Smooth muscle cell (in vitro differentiated cells): ENCODE results near the gene GIPC1. TPM values are rescaled to one million over a fixed set of nuclear protein-coding genes. Genes with fewer than 3 reads are reported as not detected.

Source experiments
- DNase-seq: peaks from one replicate; lab custom pipeline; 2025; ENCODE audit not compliant: unreplicated experiment; lab: John Stamatoyannopoulos, UW
- H2AFZ ChIP-seq: fragments of 200-600 bp; sonication (generic); 2 replicates; pipeline ENCODE4 v1.6.0; 2016; ENCODE audit warnings: antibody characterized with exemption, low read depth, mild to moderate bottlenecking
- H3F3A ChIP-seq: fragments of 200-600 bp; sonication (generic); 2 replicates; pipeline ENCODE4 v1.6.0; 2017; ENCODE audit warnings: antibody characterized with exemption, low read depth
- H3K27ac ChIP-seq: fragments of 200-600 bp; sonication (generic); 2 replicates; pipeline ENCODE4 v1.5.1; 2016; ENCODE audit warnings: low read depth, mild to moderate bottlenecking
- H3K27me3 ChIP-seq: fragments of 200-600 bp; sonication (generic); 2 replicates; pipeline ENCODE4 v1.6.1; 2016; ENCODE audit warnings: low read depth, mild to moderate bottlenecking
- H3K36me3 ChIP-seq: fragments of 200-600 bp; sonication (generic); 2 replicates; pipeline ENCODE4 v1.5.1; 2016; ENCODE audit warnings: low read depth
- H3K4me1 ChIP-seq: fragments of 200-600 bp; sonication (generic); 2 replicates; pipeline ENCODE4 v1.5.1; 2016; ENCODE audit warnings: low read depth
- H3K4me2 ChIP-seq: fragments of 200-600 bp; sonication (generic); 2 replicates; pipeline ENCODE4 v1.6.0; 2016; ENCODE audit warnings: mild to moderate bottlenecking
- H3K4me3 ChIP-seq: fragments of 200-600 bp; sonication (generic); 2 replicates; pipeline ENCODE4 v1.5.1; 2016; ENCODE audit warnings: mild to moderate bottlenecking
- H3K79me2 ChIP-seq: fragments of 200-600 bp; sonication (generic); 2 replicates; pipeline ENCODE4 v1.6.0; 2016; ENCODE audit warnings: low read depth, mild to moderate bottlenecking
- H3K9ac ChIP-seq: fragments of 200-600 bp; sonication (generic); 2 replicates; pipeline ENCODE4 v1.6.0; 2016; ENCODE audit warnings: low read depth
- H3K9me3 ChIP-seq: fragments of 200-600 bp; sonication (generic); replicated peaks from 2 replicates; pipeline ENCODE4 v1.5.1; 2016; ENCODE audit warnings: low read depth
- H4K20me1 ChIP-seq: fragments of 200-600 bp; sonication (generic); 2 replicates; pipeline ENCODE4 v1.6.0; 2016; ENCODE audit warnings: low read depth
- CTCF ChIP-seq: fragments of 200-600 bp; sonication (generic); IDR thresholded peaks from 2 replicates; pipeline ENCODE4 v1.5.1; 2017; ENCODE audit warnings: borderline replicate concordance, mild to moderate bottlenecking, antibody characterized with exemption; ENCODE audit not compliant: insufficient read depth, poor library complexity, severe bottlenecking
- WGBS: methylation state at CpG from one replicate; pipeline ENCODE4 v1.1.7; 2016; ENCODE audit warnings: low lambda C conversion rate; 5-methylcytosine and 5-hydroxymethylcytosine counted together
- polyA plus RNA-seq: library from polyadenylated mRNA; unstranded; fragments of >200 nt; fragmentation: Nextera tagmentation; extraction: Ambion mirVana; gene quantifications from 2 replicates; pipeline ENCODE4 v1.2.1, GENCODE V29; 2016
- total RNA-seq: library from RNA; depleted of rRNA; stranded (reverse); fragments of >200 nt; gene quantifications from 2 replicates; pipeline ENCODE4 v1.2.3, GENCODE V29; 2014

GIPC1 gene
- total and polyA plus RNA-seq, 2 experiments from 2014 or later: 73.0 to 142 TPM

- 19% methylated on average over 13 of the region's 24 CpGs for WGBS
- no peak overlapping the region for H3K4me3 ChIP-seq
- no peak overlapping the region for H3K27ac ChIP-seq
- no peaks in the 10 kb centered on the region for H3K4me1 ChIP-seq
- peak overlapping the region; percentile 57 for H3K4me2 ChIP-seq
- H3K9me3 ChIP-seq: no peaks in the 10 kb centered on the region
- no peak for TF ChIP-seq CTCF
- H3K9ac ChIP-seq: no peak overlapping the region
- peaks cover 76% of the 10 kb centered on the region for H4K20me1 ChIP-seq
- no peak for DNase-seq
- no peak overlapping the region for H2AFZ ChIP-seq
- H3K36me3 ChIP-seq: no peaks in the 10 kb centered on the region
- no peaks in the 10 kb centered on the region for H3K27me3 ChIP-seq
- peaks cover 32% of the 10 kb centered on the region for H3K79me2 ChIP-seq
- H3F3A ChIP-seq: peaks cover 8% of the 10 kb centered on the region
Observed at GRCh38 chr19:14536926-14537692, 41.2 kb upstream of the GIPC1 start.

GRCh38 chr19:14533450-14533849 is 37.5 kb upstream of the GIPC1 start:
- Histone ChIP-seq H3K9ac (no peak overlapping the region), H3K79me2 (peaks cover 38% of the 10 kb centered on the region), H3K4me3 (no peak overlapping the region), H3K4me1 (peaks cover 8% of the 10 kb centered on the region), H3K27me3 (no peaks in the 10 kb centered on the region), H4K20me1 (peaks cover 57% of the 10 kb centered on the region), H2AFZ (no peak overlapping the region), H3K9me3 (no peaks in the 10 kb centered on the region), H3K27ac (no peak overlapping the region), H3K36me3 (no peaks in the 10 kb centered on the region), H3K4me2 (no peak overlapping the region), H3F3A (peaks cover 8% of the 10 kb centered on the region)
- no peak for TF ChIP-seq CTCF
- WGBS: 81% methylated on average over 5 of the region's 5 CpGs
- no peak for DNase-seq

GRCh38 chr19:14530506-14530905 is 34.6 kb upstream of the GIPC1 start:
- Histone ChIP-seq H3K4me3 (peak overlapping the region; percentile 82), H3F3A (peaks cover 10% of the 10 kb centered on the region), H4K20me1 (peaks cover 32% of the 10 kb centered on the region), H3K4me1 (peaks cover 8% of the 10 kb centered on the region), H3K9ac (no peak overlapping the region), H2AFZ (no peak overlapping the region), H3K36me3 (no peaks in the 10 kb centered on the region), H3K79me2 (peaks cover 38% of the 10 kb centered on the region), H3K9me3 (no peaks in the 10 kb centered on the region), H3K27me3 (no peaks in the 10 kb centered on the region), H3K27ac (no peak overlapping the region), H3K4me2 (peak overlapping the region; percentile 89)
- TF ChIP-seq CTCF: no peak
- no peak for DNase-seq
- 78% methylated on average over 3 of the region's 3 CpGs for WGBS

GRCh38 chr19:14530005-14530348 is 34.0 kb upstream of the GIPC1 start:
- Histone ChIP-seq H3K36me3 (no peaks in the 10 kb centered on the region), H3K79me2 (peaks cover 38% of the 10 kb centered on the region), H3K4me2 (peak overlapping the region; percentile 89), H3K9me3 (no peaks in the 10 kb centered on the region), H4K20me1 (peaks cover 29% of the 10 kb centered on the region), H3K4me3 (peak overlapping the region; percentile 82), H3K27ac (peak overlapping the region; percentile 40), H3K9ac (peak overlapping the region; percentile 75), H3F3A (peaks cover 10% of the 10 kb centered on the region), H3K27me3 (no peaks in the 10 kb centered on the region), H2AFZ (peak overlapping the region; percentile 82), H3K4me1 (peaks cover 8% of the 10 kb centered on the region)
- DNase-seq: no peak
- TF ChIP-seq CTCF: no peak
- under 1% methylated on average over 18 of the region's 18 CpGs for WGBS
